Adrenal gland (tissue), 12 donors: Measurements from ENCODE around the gene BCL11B. TPM values are rescaled to one million over a fixed set of nuclear protein-coding genes. Genes with fewer than 3 reads are reported as not detected.

Source experiments
- DNase-seq, 7 donors: peaks; one replicate each; pipeline ENCODE4 v3.0.0-alpha.2; 2019 to 2020
- H3K27ac ChIP-seq, 5 donors: fragments of 200-600 bp; sonication (generic) in 4 of 5; 1 replicate in 3 of 5; 2 replicates in 2 of 5; pipeline versions ENCODE4 v1.5.1 to v1.8.0; 2016 to 2020; ENCODE audit warnings: mild to moderate bottlenecking in 1 of 5
- H3K27me3 ChIP-seq: fragments of 200-600 bp; 2 replicates; pipeline ENCODE4 v1.8.0; 2021
- H3K36me3 ChIP-seq, 2 donors: fragments of 200-600 bp; replicated peaks in 1 of 2; 1 replicate in 1 of 2; 2 replicates in 1 of 2; pipeline versions ENCODE4 v1.5.1 to v1.8.0; 2018 to 2022
- H3K4me1 ChIP-seq, 2 donors: fragments of 200-600 bp; replicated peaks in 1 of 2; 1 replicate in 1 of 2; 2 replicates in 1 of 2; pipeline versions ENCODE4 v1.5.1 to v1.8.0; 2018 to 2021
- H3K4me3 ChIP-seq, 4 donors: fragments of 200-600 bp; sonication (generic) in 3 of 4; one replicate each; pipeline ENCODE4 v1.5.1; 2016 to 2018
- H3K9me3 ChIP-seq, 3 donors: fragments of 200-600 bp; sonication (generic) in 1 of 3; replicated peaks in 1 of 3; 1 replicate in 2 of 3; 2 replicates in 1 of 3; pipeline versions ENCODE4 v1.5.1 to v1.8.0; 2016 to 2021
- CTCF ChIP-seq, 6 experiments: fragments of 450-650 bp in 4 of 6; fragments of 200-600 bp in 2 of 6; sonication (generic) in 1 of 6; IDR thresholded peaks; 1 replicate in 5 of 6; 2 replicates in 1 of 6; pipeline versions ENCODE4 v1.5.1 to v1.8.0; 2016 to 2021; ENCODE audit warnings: antibody characterized with exemption in 6 of 6, mild to moderate bottlenecking in 2 of 6, moderate library complexity in 1 of 6
- POLR2A ChIP-seq, 2 donors: fragments of 450-650 bp; IDR thresholded peaks; one replicate each; pipeline ENCODE4 v1.6.1; 2017; ENCODE audit warnings: antibody characterized with exemption in 2 of 2, mild to moderate bottlenecking in 2 of 2, moderate library complexity in 1 of 2
- WGBS, 4 donors: extraction: QIAGEN DNeasy Blood & Tissue Kit in 2 of 4; methylation state at CpG; one replicate each; pipeline versions ENCODE4 v1.1.5 to v1.1.7; 2013 to 2017; 5-methylcytosine and 5-hydroxymethylcytosine counted together
- intact Hi-C, 2 donors: fragments of 100-400 bp; cut with DNase I; formaldehyde crosslinking; loops; one replicate each; pipeline versions ENCODE4 v1.14.1 to v1.15.0; 2022 to 2023
- polyA plus RNA-seq, 3 donors: library from polyadenylated mRNA; stranded (reverse); fragments of 200-250 nt in 2 of 3; fragments of 350-450 nt in 1 of 3; fragmentation: Illumina TruSeq in 1 of 3; extraction: RNeasy Lipid Tissue Mini Kit (QIAGEN cat#74804) in 1 of 3; gene quantifications; one replicate each; pipeline ENCODE4 v1.2.3, GENCODE V29; 2013 to 2014
- total RNA-seq, 9 donors: library from RNA; depleted of rRNA in 4 of 9; stranded (reverse); fragments of >200 nt in 4 of 9; fragments of 120-200 nt in 1 of 9; fragmentation: NEBNext Ultra II Directional in 1 of 9; extraction: Animal tissue kit (Norgen Biotek cat#: 25700) in 1 of 9; gene quantifications; one replicate each; pipeline versions ENCODE4 v1.1.0 to v1.2.4, GENCODE V29; 2013 to 2023
- donor health status: healthy with polysubstance abuse.
- donor health status: Bipolar disorder and iron deficiency.
- donor health status: DM: yes; HTN: yes; CAD: no.
- donor health status: DM: no; HTN: no; CAD: no.
- donor health status: DM: no; HTN: no; CAD: no.
- donor health status: DM: yes; HTN: yes; CAD: no.

Gene BCL11B
- total and polyA plus RNA-seq, 12 donors, result 0.24 to 3.2 (median 0.54) TPM

GRCh38 chr14:99120526-99121318 lies 151.3 kb downstream of the BCL11B start:
- 77 to 84% (median 78%) methylated on average over 17 of the region's 17 CpGs for WGBS, 4 donors
- peak in 2 of 7 donors; percentile 5 to 27 for DNase-seq

GRCh38 chr14:99119554-99120525 lies 152.2 kb downstream of the BCL11B start:
- H3K27me3 ChIP-seq, result peaks cover 15% of the 10 kb centered on the region
- DNase-seq, result peak in 1 of 7 donors; percentile 5

More at GRCh38 chr14:99120526-99121318, 151.3 kb downstream of the BCL11B start:
- no peak overlapping the region for H3K27ac ChIP-seq
- H3K4me3 ChIP-seq, result no peak overlapping the region
- H3K9me3 ChIP-seq, result no peaks in the 10 kb centered on the region
- no peaks in the 10 kb centered on the region for H3K36me3 ChIP-seq
- intact Hi-C loops, result no loop called here
- peaks cover 15% of the 10 kb centered on the region for H3K27me3 ChIP-seq
- H3K4me1 ChIP-seq, result no peaks in the 10 kb centered on the region
- TF ChIP-seq POLR2A (IDR thresholded peaks at IDR 0.05) (no peak), CTCF (IDR thresholded peaks at IDR 0.05) (no peak)

More at GRCh38 chr14:99119554-99120525, 152.2 kb downstream of the BCL11B start:
- no peak overlapping the region for H3K27ac ChIP-seq
- no peak for TF ChIP-seq POLR2A (IDR thresholded peaks at IDR 0.05)
- TF ChIP-seq CTCF (IDR thresholded peaks at IDR 0.05), result no peak
- no peak overlapping the region for H3K4me3 ChIP-seq
- H3K9me3 ChIP-seq, result no peaks in the 10 kb centered on the region
- 71 to 77% (median 75%) methylated on average over 18 of the region's 18 CpGs for WGBS, 4 donors
- H3K4me1 ChIP-seq, result no peaks in the 10 kb centered on the region
- H3K36me3 ChIP-seq, result no peaks in the 10 kb centered on the region
- intact Hi-C loops, result no loop called here

Other genes with a start within 250 kb of the BCL11B start
- 10 to 100 TPM; 34.6 to 58.6 (median 46.7) TPM for gene SETD3, start 208.7 kb upstream of the BCL11B start, total RNA-seq
- 10 to 100 TPM; 23.1 to 56.8 (median 23.9) TPM for gene SETD3, start 208.7 kb upstream of the BCL11B start, polyA plus RNA-seq
- gene CCNK, start 209.2 kb upstream of the BCL11B start, total RNA-seq, result 10 to 100 TPM in 8 of 9 donors, 1 to 10 TPM in 1; 9.9 to 39.5 (median 21.3) TPM
- 10 to 100 TPM; 12.2 to 44.3 (median 13.0) TPM for gene CCNK, start 209.2 kb upstream of the BCL11B start, polyA plus RNA-seq